OCI-LY7 (cell line): ENCODE measurements around the gene CD247. TPM values are rescaled to one million over a fixed set of nuclear protein-coding genes. Genes with fewer than 3 reads are reported as not detected.

Experiments
- BruUV-seq: library from RNA; stranded (reverse); fragments of 400-500 nt; replicated peaks from 2 replicates; lab custom pipeline; 2021; lab: Mats Ljungman, UMichigan
- CTCF ChIA-PET: fragments of 300-600 bp; sonication (Branson Sonifier 250); formaldehyde crosslinking; loops from one replicate; lab custom pipeline; 2022; ENCODE audit warnings: antibody characterized with exemption; ENCODE audit not compliant: unreplicated experiment; lab: Charles Lee
- POLR2A ChIA-PET: fragments of 300-600 bp; sonication (Branson Sonifier 250); formaldehyde crosslinking; loops from one replicate; lab custom pipeline; 2022; ENCODE audit warnings: antibody characterized with exemption; lab: Charles Lee
- DNase-seq: peaks from one replicate; pipeline ENCODE4 v3.0.0-alpha.2; 2015; ENCODE audit warnings: low spot score
- H2AFZ ChIP-seq: fragments of 200-600 bp; sonication (generic), shearing (Covaris generic); 2 replicates; pipeline ENCODE4 v1.6.1; 2014; ENCODE audit warnings: mild to moderate bottlenecking, antibody characterized with exemption, low read length, moderate library complexity
- H3K27ac ChIP-seq: fragments of 200-600 bp; sonication (generic); 2 replicates; pipeline ENCODE4 v1.5.1; 2014; ENCODE audit warnings: mixed run types, low read depth, mild to moderate bottlenecking, moderate library complexity, low read length, inconsistent platforms; ENCODE audit not compliant: poor library complexity, severe bottlenecking
- H3K36me3 ChIP-seq: fragments of 200-600 bp; sonication (generic); 2 replicates; pipeline ENCODE4 v1.6.1; 2014; ENCODE audit warnings: mild to moderate bottlenecking, antibody characterized with exemption, low read length, moderate library complexity, mixed read lengths; ENCODE audit not compliant: insufficient read depth
- H3K4me1 ChIP-seq: fragments of 200-600 bp; sonication (generic); 2 replicates; pipeline ENCODE4 v1.5.1; 2014; ENCODE audit warnings: mild to moderate bottlenecking, low read length; ENCODE audit not compliant: insufficient read depth, poor library complexity, severe bottlenecking
- H3K4me2 ChIP-seq: fragments of 200-600 bp; sonication (generic); 2 replicates; pipeline ENCODE4 v1.6.1; 2014; ENCODE audit warnings: mild to moderate bottlenecking, low read length
- H3K4me3 ChIP-seq: fragments of 200-600 bp; sonication (generic); 2 replicates; pipeline ENCODE4 v1.5.1; 2014; ENCODE audit warnings: mild to moderate bottlenecking, low read depth, low read length; ENCODE audit not compliant: poor library complexity, severe bottlenecking
- H3K79me2 ChIP-seq: fragments of 200-600 bp; sonication (generic); 2 replicates; pipeline ENCODE4 v1.6.1; 2016; ENCODE audit warnings: low read depth, mild to moderate bottlenecking, low read length, moderate library complexity, mixed read lengths; ENCODE audit not compliant: insufficient read depth
- H3K9me2 ChIP-seq: fragments of 200-600 bp; sonication (generic); 2 replicates; pipeline ENCODE4 v1.6.1; 2016; ENCODE audit warnings: mild to moderate bottlenecking, low read length, mixed read lengths; ENCODE audit not compliant: insufficient read depth
- H3K9me3 ChIP-seq: fragments of 200-600 bp; sonication (generic); 2 replicates; pipeline ENCODE4 v1.6.1; 2014; ENCODE audit warnings: mild to moderate bottlenecking, mixed run types, low read length, mixed read lengths
- H4K20me1 ChIP-seq: fragments of 200-600 bp; sonication (generic); 2 replicates; pipeline ENCODE4 v1.6.1; 2014; ENCODE audit warnings: mild to moderate bottlenecking, antibody characterized with exemption, low read length, moderate library complexity, mixed read lengths; ENCODE audit not compliant: insufficient read depth
- CTCF ChIP-seq: fragments of 200-600 bp; sonication (generic); conservative IDR thresholded peaks from 2 replicates; pipeline ENCODE4 v1.5.1; 2014; ENCODE audit warnings: mild to moderate bottlenecking, antibody characterized with exemption, low read length, moderate library complexity, mixed read lengths
- EZH2phosphoT487 ChIP-seq: fragments of 200-600 bp; sonication (generic); IDR thresholded peaks from 2 replicates; pipeline ENCODE4 v1.6.1; 2018; ENCODE audit warnings: low read depth, borderline replicate concordance, mild to moderate bottlenecking, mixed run types, antibody characterized with exemption, low read length, moderate library complexity, mixed read lengths
- intact Hi-C: fragments of 100-400 bp; cut with micrococcal nuclease; formaldehyde crosslinking; loops from one replicate; pipeline ENCODE4 v1.10.0; 2022; ENCODE audit not compliant: unreplicated experiment
- total RNA-seq, 2 experiments: library from RNA; depleted of rRNA in 1 of 2; stranded (reverse); fragments of >200 nt in 1 of 2; shearing (Covaris generic) in 1 of 2; gene quantifications; 2 replicates each; pipeline ENCODE4 v1.2.3, GENCODE V29; 2014 to 2022

CD247 gene
- total RNA-seq, 2 experiments from 2014 or later = 1.6 to 2.2 TPM

- Histone ChIP-seq H3K36me3 (no peaks in the 10 kb centered on the region), H3K4me1 (peaks cover 40% of the 10 kb centered on the region), H2AFZ (peak overlapping the region; percentile 91), H3K4me2 (peak overlapping the region; percentile 100), H4K20me1 (no peaks in the 10 kb centered on the region), H3K79me2 (no peaks in the 10 kb centered on the region), H3K4me3 (peak overlapping the region; percentile 70), H3K27ac (no peak overlapping the region), H3K9me2 (no peaks in the 10 kb centered on the region), H3K9me3 (no peaks in the 10 kb centered on the region)
- peak; percentile 75 for DNase-seq
- no TSS peak for BruUV-seq
- ChIA-PET POLR2A (interaction anchor here (0.6 to 1.9 kb wide), 6 partner anchors 8 to 78 kb away, joined by 3 to 12 read pairs (median 4); no protein-coding TSS in a partner anchor), CTCF (interaction anchor here (1.7 kb wide), 1 partner anchor 8 kb away, joined by 4 read pairs; no protein-coding TSS in a partner anchor)
- intact Hi-C loops = loop anchor here (5.0 kb wide), 1 partner anchor 347 kb away; no protein-coding TSS in a partner anchor
- TF ChIP-seq CTCF (no peak), EZH2phosphoT487 (no peak)
These were observed 63.2 kb downstream of the CD247 start for GRCh38 chr1:167454894-167455785.

- TF ChIP-seq EZH2phosphoT487 (no peak), CTCF (no peak)
- peak overlapping the region; percentile 100 for H3K4me2 ChIP-seq
- H3K79me2 ChIP-seq = no peaks in the 10 kb centered on the region
- BruUV-seq = no TSS peak
- peak overlapping the region; percentile 70 for H3K4me3 ChIP-seq
- peaks cover 44% of the 10 kb centered on the region for H3K4me1 ChIP-seq
- POLR2A ChIA-PET = interaction anchor here (0.7 to 1.1 kb wide), 3 partner anchors 14 to 79 kb away, joined by 3 to 4 read pairs (median 4); no protein-coding TSS in a partner anchor
- peak overlapping the region; percentile 91 for H2AFZ ChIP-seq
- CTCF ChIA-PET = no interaction called here
- H3K9me2 ChIP-seq = no peaks in the 10 kb centered on the region
- intact Hi-C loops = no loop called here
- H3K9me3 ChIP-seq = no peaks in the 10 kb centered on the region
- no peak for DNase-seq
- no peaks in the 10 kb centered on the region for H4K20me1 ChIP-seq
- no peaks in the 10 kb centered on the region for H3K36me3 ChIP-seq
- no peak overlapping the region for H3K27ac ChIP-seq
These were observed 63.9 kb downstream of the CD247 start for GRCh38 chr1:167454304-167454893.
